GM12873 (cell line): ENCODE measurements around the gene GSDME.

ENCODE experiments used
- TF ChIP-seq, protein P1 (sequence below): IDR thresholded peaks from 2 replicates; pipeline ENCODE4 v1.5.1; 2012; ENCODE audit warnings: low read depth, mild to moderate bottlenecking, moderate library complexity, low read length, control low read depth; ENCODE audit not compliant: insufficient read depth; ENCODE audit errors: missing control alignments

The GSDME gene

GRCh38 chr7:24724451-24725190, 32.6 kb downstream of the GSDME start:
- TF ChIP-seq, protein P1, sequence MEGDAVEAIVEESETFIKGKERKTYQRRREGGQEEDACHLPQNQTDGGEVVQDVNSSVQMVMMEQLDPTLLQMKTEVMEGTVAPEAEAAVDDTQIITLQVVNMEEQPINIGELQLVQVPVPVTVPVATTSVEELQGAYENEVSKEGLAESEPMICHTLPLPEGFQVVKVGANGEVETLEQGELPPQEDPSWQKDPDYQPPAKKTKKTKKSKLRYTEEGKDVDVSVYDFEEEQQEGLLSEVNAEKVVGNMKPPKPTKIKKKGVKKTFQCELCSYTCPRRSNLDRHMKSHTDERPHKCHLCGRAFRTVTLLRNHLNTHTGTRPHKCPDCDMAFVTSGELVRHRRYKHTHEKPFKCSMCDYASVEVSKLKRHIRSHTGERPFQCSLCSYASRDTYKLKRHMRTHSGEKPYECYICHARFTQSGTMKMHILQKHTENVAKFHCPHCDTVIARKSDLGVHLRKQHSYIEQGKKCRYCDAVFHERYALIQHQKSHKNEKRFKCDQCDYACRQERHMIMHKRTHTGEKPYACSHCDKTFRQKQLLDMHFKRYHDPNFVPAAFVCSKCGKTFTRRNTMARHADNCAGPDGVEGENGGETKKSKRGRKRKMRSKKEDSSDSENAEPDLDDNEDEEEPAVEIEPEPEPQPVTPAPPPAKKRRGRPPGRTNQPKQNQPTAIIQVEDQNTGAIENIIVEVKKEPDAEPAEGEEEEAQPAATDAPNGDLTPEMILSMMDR = no peak

- TF ChIP-seq, protein P1 = no peak
These were observed 34.1 kb downstream of the GSDME start for GRCh38 chr7:24723178-24723530.

DNA sequence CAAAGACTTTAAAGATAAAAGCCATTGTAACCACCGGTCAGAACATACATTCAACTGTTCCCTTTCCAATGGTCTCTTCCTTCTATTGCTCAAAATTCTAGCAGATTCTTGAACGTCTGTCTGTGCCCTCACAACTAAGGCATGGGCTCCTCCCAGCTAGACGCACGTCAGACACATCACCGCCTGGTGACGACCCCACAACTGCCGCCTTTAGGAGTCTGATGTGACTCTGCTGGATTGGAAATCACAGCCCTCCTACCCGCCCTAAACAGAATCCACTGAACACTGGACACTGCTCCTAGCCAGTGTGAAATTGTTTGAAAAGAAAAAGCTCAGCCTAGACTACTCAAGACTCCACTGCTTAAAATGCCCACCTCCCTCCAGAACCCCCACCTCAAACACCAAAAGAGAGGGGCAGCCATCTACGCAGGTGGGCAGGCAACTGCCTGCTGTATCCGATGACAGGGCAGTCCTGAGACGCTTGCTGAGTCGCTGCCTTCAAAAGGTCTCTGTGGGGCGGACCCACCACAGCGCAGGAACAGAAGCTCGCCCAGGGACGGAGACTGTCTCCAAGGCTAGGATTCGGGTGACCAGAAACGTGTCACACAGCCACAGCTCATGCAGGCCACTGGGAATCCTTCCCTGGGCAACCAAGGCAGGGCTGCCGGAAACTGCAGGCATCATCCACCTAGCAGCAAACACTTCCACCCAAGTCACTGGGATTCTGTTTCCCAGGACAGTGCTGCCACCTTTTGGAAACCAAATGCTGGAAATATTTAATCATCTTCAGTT, 34.7 kb downstream of the GSDME start:
- TF ChIP-seq, protein P1 = no peak

DNA sequence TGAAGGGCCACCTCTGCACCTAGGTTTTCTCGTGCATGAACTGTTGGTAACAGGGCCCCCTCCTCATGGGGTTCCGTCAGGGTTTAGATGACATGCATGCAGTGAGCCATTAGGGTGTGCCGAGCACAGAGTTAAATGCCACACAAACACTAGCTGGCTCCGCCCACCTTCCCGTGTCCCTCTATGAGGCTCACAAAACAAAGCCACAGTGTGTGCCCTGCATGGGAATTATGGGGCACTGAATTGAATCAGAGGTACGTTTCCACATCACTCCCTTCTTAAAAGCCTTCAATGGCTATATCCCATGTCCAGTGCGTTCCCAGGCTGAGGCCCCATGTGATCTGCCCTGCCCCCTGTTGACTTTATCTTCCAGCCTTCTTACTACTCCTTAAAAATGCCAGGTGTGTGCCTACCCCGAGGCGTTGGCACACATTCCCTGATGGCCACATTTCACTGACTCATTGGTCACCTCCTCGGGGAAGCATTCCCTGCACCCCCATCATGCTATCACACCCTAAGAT, 35.7 kb downstream of the GSDME start:
- TF ChIP-seq, protein P1 = no peak

- TF ChIP-seq, protein P1 = no peak
These were observed 37.0 kb downstream of the GSDME start for GRCh38 chr7:24720283-24720682.

GRCh38 chr7:24718977-24719491, 38.2 kb downstream of the GSDME start:
- TF ChIP-seq, protein P1 = no peak

DNA sequence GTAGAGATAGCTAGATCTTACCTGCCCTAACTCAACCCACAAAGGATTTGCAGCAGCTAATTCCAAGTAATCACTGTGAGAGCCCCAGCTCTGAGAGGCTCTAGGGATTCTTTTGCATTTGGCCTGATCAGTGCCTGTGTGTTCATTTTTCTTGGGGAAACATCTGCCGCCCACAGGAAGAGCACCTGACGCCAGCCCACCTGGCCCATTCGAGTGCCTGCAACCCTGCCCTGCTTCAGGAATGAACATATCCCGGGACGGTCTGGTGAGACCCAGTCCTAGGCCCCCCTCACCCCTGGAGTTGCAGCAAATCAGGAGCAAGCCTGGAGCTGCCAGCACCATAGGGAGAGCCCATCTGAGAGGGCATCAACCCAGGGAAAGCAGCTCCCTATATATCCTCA, 38.8 kb downstream of the GSDME start:
- TF ChIP-seq, protein P1 = no peak
